HG03103 (cell line): ENCODE results near the gene CRIP3.

Experiments
- ATAC-seq: cut with Tn5 transposase; IDR thresholded peaks from one replicate; pipeline ENCODE4 v1.9.1; 2021; ENCODE audit warnings: low read depth; ENCODE audit not compliant: unreplicated experiment

CRIP3 gene

DNA sequence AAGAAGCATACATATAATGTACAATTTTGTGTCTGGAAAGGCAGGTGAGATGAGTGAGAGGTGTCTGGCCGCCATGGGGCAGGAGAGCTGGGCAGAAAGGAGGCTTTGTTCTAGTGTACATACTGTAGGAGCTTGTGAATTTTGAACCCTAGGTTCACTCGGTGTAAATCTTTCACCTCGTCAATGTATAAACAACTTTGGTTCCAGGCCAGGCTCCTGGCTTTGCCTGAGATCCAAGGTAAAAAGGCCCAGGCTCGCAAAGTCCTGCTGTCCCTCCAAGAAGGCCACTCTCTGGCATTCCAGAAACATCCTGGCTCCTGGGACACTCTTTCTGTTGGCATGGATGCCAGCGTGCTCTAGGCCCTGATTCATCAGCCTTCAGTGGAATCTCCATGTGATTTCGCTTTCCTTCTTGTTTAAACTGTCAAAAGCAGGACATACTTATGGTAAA is 17.7 kb downstream of the CRIP3 start:
- no peak for ATAC-seq

DNA sequence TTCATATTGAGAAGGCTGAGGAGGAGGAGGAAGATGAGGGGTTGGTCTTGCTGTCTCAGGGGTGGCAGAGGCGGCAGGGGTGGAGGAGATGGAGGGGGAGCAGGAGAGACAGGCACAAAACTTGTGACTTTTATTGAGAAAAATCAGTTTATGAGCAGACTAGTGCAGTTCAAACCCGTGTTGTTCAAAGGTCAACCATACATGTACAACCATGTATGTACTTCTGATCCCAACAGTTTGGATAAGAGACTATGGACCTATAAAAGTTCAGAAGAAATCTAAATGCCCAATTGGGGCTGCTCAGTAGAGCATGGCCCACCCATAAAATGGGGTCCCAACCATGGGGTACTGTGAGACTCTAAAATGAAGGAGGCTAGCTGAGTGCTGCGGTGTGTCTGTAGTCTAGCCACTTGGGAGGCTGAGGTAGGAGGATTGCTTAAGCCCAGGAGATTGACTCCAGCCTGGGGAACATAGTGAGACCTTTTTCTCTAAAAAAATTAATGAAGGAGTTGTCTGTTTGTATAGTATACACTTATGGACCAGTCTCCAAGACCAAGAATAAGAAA is 18.2 kb downstream of the CRIP3 start:
- no peak for ATAC-seq

DNA sequence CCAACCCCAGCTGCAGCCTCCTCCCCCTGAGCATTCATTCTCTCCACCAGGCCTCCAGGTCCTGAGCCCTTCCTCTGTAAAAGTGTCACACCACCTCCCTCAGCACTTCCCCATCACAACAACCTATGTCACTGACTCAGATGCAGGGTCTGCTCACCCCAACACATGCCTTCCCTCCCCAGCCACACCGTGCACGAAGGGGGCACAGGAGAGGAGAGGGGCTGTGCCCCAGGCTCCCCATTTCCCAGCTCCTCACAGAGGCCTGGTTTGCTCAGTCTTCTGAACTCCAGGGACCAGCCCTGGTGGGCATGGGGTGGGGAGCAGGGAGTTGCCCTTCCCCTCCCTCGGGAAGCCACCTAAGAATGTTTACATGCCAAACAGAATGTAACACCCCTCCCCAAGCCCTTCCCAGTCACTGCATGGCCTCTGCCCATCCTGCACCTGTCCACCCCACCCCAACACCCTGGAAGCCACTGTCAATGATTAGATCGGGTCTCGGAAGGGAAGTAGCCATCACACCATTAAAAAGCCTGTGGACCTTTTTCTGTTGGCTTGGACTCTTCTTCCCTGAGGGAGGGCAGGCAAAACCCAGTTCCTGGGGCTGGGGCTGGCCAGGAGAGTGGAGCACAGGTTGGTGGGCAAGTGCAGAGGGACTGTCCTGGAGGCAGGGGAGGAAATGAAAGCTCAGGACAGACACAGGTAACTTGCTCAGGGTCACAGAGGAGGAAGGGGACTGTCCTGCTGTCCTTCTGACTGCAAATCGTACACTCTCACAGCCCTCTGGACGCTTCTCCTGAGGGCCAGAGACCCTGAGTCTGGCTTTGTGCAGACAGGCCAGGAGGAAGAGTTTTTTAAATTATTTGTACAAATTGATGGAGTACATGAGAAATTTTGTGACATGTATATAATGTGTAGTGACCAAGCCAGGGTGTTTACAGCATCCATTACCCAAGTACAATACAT is 20.6 kb downstream of the CRIP3 start:
- no peak for ATAC-seq

DNA sequence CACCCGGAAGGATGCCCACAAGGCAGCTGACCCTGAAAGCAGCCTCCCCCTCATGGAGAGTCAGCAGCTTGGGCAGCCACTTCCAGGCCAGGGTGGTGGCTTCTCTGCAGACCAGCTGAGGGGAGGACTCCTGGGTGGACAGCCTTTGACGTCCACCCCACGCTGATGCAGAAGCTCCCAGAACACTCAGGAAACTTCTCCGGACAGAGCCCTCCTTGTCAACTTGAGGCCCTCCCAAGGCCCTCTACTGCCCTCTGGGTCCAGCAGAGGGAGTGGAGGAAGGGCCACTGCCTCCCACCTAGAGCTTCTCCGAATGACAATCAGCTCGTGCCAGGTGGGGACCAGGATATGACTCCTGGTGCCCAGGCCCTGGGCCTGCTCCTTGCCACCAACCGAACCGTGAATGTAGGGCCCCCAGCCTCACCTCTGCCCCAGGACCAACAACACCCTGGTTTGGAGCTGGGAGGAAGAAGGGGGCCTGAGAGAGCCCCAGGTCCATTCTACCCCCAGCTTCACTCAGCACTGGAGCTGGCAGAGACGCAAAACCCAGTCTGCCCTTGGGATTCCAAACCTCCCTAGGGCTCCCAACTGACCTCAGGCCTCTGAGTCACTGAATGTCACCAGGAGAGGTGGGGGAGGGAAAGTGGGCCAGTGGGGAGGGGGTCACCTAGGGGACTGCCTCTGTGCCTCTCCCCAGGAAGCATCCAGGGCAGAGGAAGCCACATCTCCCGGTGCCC is 21.5 kb downstream of the CRIP3 start:
- no peak for ATAC-seq

DNA sequence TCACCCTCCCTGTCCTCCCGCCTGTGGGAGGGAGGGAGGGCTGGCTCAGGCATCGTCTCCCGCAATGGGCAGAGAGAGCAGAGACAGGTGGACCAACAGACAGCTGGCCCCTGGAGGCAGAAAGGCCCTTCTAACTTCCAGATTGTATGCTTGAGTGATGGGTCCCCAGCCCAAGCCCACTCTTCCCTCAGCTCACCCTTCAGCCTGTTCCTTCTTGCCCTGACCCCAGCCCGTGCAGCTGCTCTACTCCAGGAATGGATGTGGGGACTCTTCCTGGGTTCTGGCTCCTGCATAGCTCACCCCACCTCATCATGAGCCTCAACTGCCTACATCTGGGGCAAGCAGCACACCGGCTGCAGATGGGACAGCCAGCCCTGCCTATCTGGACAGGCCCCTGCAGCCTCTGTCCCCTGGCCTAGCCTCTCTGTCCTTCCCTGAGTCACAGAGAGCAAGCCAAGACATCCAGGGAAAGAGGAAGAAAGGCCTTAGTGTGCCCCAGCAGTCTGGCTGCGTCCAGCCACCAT is 22.1 kb downstream of the CRIP3 start:
- ATAC-seq: no peak

DNA sequence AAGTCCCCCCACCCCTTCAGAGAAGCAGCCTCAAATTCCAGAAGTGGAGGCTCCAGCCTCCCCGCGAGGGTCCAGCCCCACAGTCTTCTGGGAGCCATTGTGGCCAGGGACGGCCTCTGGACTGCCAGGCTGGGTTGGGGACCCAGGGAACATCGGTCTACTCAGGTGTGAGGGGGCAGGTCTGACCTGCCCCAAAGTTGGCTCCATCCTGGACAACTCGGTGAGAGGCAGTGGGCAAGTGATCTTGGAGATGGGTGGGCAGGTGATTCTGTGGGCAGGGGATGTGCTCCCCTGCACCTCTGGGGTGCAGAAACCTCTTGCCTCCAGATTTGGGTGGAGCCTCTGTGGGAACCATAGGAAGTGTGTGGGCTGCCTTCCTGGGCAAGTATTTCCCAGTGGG is 22.8 kb downstream of the CRIP3 start:
- no peak for ATAC-seq

DNA sequence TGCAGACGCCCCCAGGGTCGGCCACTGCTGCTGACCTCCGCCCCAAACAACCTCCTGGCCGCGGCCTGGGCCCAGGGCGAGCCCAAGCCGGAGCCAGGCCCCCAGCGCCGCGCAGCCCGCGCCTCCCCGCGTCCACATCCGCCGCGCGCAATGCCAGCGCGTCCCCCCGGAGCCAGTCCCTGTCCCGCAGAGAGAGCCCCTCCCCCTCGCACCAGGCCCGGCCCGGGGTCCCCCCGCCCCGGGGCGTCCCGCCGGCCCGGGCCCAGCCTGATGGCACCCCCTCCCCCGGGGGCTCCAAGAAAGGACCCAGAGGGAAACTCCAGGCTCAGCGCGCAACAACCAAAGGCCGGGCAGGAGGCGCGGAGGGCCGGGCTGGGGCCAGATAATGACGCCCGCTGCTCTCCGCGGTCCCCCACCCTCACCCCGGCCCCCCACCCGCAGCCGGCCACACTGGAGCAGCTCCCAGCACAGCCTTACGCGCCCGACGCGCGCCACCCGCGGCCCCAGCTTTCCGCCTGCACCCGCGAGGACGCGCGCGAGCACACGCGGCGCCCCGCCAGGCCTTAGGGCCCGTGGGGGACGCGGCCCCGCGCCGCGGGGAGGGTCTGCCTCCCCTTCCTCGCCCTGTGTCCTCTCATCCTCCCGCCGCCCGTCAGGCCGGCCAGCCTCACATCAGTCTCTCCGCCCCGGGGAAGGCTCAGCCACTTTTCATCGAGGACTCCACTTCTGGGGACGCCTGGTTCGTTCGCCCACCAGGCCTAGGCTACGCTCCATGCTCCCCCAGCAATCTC is 23.4 kb downstream of the CRIP3 start:
- no peak for ATAC-seq

DNA sequence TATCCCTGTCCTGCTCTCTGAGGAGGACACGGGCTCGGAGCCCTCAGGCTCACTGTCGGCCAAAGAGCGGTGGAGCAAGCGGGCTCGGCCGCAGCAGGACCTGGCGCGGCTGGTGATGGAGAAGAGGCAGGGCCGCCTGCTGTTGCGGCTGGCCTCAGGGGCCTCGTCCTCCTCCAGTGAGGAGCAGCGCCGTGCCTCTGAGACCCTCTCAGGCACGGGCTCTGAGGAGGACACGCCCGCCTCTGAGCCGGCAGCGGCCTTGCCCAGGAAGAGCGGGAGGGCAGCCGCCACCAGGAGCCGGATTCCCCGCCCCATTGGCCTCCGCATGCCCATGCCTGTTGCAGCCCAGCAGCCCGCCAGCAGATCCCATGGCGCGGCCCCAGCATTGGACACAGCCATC is 24.7 kb downstream of the CRIP3 start:
- ATAC-seq: no peak

DNA sequence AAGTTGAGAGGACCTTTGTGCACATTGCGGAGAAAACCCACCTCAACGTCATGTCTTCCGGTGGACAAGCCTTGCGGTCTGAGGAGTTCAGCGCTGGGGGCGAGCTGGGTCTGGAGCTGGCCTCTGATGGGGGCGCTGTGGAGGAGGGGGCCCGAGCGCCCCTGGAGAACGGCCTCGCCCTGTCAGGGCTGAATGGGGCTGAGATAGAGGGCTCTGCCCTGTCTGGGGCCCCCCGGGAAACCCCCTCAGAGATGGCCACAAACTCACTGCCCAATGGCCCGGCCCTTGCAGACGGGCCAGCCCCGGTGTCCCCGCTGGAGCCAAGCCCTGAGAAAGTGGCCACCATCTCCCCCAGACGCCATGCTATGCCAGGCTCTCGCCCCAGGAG is 25.1 kb downstream of the CRIP3 start:
- ATAC-seq: no peak

DNA sequence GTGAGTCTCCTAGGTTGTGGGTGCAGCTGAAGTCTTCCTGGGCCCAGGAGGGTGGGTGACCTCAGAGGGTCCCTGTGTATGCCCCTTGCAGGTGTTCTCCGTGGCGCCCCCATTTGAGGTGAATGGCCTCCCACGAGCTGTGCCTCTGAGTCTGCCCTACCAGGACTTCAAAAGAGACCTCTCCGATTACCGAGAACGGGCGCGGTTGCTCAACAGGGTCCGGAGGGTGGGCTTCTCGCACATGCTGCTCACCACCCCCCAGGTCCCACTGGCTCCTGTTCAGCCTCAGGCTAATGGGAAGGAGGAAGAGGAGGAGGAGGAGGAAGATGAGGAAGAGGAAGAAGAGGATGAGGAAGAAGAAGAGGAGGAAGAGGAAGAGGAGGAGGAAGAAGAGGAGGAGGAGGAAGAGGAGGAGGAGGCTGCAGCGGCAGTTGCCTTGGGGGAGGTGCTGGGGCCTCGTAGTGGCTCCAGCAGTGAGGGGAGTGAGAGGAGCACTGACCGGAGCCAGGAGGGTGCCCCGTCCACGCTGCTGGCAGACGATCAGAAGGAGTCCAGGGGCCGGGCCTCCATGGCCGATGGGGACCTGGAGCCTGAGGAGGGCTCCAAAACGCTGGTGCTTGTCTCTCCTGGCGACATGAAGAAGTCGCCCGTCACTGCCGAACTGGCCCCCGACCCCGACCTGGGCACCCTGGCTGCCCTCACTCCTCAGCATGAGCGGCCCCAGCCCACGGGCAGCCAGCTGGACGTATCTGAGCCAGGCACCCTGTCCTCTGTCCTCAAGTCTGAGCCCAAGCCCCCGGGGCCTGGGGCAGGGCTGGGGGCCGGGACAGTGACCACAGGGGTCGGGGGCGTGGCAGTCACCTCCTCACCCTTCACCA is 25.8 kb downstream of the CRIP3 start:
- ATAC-seq: no peak

DNA sequence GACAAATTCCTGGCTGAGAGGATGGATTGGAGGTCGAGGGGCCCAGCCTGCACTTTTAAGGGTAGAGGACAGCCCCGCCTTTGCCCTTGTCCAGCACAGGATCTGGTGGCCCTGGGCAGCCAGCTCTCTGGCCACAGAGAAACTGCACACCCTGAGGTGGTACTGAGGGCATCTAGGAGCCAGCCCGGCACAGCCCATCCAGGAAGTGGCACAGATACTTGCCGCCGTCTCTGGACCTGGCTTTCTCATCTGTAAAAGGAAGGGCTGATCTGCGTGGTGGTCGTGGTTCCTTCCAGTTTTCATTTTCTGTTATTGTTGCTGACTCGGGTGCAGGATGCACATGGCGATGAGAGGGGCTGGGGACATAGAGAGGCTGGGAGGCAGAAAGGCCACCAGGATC is 26.6 kb downstream of the CRIP3 start:
- no peak for ATAC-seq

DNA sequence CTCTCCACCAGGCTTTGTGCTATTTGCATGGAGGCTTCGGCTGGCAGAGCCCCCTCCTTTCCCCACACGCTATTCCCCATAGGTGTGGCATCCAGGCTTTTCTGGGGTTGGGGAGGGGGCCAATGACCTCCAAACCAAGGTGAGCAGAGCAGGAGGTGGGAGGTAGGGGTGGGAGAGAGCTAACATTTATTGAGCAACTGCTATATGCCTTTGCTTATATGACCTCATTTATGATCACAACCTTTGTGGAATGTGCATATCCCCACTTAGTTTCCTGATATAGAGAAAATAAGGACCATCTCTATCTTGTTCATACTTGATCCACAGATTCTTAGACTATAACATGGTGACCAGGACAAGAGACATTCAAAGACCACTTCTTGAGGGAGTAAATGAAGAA is 28.4 kb downstream of the CRIP3 start:
- no peak for ATAC-seq

DNA sequence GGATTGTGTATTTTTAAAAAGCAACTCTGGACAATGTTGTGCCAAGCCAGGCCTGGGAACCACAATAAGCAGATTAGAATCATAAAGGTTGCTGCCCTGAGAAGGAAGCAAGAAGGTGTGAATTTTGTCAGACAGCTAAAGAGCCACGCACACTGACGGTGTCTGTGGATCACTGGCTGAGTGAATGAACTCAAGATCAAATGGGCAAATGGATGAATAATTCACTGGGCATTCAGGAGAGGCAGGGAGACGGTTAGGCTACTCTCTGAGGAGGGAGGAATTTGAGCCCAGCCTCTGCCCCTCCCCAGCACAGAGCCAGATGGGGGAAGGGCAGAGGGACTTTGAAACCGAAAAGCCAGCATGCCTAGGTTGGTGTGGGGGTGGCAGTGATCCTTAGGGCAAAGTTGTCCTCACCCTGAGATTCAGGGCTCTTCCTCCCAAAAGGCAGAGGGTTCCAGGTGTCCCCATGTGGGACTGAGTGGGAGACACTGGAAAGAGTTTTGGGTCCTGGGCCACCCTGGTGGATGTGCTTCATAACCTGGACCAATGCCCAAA is 30.0 kb downstream of the CRIP3 start:
- ATAC-seq: no peak

DNA sequence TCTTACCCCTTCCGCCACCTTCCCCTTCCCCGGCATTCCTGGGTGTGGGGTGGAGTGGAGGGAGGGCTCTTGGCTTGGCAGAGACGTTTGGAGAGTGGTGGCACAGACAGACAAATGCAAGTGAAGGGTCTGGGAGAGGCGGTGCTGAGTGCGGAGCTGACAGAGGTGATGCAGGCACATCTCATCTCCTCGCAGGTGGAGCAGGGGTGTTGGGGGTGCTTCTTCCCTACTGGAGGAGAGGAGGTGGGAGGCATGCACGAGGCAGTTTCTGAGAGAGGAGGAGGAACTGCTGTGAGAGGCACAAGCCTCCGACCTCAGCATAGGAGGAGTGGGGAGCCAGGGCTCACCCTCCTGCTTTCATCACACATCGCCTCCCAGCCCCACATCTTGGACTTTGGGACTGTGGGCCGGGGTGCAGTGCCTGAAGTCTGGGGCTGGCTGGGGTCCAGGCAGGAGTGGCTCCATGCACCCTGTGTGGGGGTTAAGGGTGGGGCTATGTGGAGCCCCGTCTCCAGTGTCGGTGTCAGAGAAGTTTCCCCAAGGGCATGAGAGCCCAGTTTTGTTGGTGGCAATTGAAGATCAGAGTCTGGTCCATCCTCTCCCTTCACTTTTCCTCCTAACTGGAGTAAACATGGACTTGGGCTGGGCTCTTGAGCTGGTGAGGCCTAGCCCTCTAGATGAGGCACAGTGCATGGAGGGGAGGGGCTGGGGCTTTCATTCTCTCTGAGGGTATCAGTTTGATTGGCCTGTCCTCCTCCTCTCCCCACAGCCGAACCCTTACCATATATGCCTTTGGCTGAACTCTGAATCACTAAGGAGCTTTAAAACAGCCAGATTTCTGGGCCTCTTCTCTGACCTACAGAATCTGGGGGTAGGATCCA is 30.7 kb downstream of the CRIP3 start:
- no peak for ATAC-seq

DNA sequence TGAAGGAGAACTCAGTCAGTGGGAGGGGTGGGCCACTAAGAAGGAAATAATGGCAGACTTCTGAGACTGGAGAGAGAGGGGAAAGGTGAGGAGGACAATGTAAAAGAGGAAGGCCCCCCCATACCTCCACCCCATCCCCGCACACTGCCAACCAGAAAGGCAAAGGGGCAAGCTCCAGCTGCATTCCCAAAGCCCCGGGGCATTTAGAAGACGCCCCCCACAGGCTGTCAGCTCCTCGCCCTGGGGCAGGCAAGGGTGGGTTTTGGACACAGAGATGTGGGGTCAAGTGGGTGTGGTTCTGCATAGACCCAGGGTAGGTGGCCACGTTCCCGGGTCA is 31.4 kb downstream of the CRIP3 start:
- no peak for ATAC-seq

DNA sequence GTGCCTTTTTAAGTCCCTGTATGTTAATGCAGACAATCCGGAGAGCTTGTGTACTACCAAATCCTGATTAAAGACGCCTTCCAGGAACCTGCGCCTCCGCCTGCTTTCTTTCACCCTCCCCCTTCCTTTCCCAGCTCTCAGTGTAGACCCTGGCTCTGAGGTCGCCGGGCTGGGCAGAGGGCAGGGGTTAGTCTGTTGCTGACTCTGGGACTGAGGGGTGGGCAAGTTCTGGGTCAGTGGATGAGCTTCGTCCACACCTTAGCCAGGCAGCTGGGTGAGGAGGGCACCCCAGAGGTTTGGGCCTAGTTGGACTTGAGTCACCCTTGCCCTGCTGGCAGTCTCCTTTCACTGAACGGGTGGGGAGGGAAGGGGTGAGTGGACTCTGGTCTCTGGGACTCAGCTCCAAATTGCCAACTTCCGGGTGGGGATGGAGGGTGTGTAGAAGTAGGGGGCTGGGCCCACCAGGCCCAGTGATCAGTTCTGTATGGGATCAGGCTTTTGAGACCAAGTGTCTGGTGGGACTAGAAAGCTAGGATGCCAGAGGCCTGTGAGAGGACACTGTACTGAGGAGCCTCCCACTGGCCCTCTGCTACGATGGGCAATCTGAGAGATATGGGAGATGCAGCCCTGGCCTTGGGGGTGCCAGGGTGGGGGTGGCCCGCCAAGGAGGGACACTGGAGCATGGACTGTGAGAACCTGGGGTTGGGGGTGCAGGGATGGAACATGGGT is 31.9 kb downstream of the CRIP3 start:
- no peak for ATAC-seq

DNA sequence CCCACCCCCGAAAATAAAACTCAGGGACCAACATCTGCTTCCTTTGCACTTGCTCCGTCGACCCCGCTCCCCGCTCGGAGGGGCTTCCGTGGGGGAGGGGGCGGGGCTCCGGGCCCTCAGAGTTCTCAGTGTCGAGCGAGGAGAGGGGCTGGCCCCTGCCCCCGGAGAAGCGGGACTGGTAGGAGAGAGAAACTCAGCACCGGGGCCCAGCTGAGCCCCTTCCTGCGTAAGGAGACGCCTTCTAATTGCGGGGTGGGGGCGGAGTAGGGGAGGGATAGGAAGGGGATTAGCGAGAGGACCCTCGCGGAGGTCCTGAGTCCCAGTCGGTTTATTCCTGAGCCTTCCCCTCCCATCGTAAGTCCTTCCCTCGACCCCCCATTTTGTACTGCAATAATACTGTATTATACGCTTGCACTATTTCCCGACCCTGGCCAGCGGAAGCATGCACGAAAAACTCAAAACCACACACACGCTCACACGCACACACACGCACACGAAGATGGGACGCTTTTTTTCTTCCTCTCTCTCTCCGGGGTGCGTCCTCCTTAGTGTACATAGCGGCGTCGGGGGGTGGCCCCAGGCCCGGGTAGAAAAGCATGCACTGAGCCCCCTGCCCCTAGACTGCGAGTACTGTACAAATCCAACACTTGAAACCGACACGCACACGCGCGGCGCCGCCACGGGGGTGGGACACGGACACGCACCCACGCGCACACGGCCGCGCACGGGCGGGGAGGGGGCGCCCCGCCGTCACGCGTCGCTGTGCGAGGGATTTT is 32.6 kb downstream of the CRIP3 start:
- ATAC-seq: no peak
